B cell (primary cell): ENCODE results near the gene PDCD2L. TPM values are rescaled to one million over a fixed set of nuclear protein-coding genes. Genes with fewer than 3 reads are reported as not detected.
A peak's percentile ranks its signal among the peaks of the same experiment; 100 is the strongest.

Experiments used
- ATAC-seq: fragments of 200-7000 bp; cut with Tn5 transposase; one replicate; pipeline ENCODE4 v1.10.0; 2021; ENCODE audit warnings: low read depth, mild to moderate bottlenecking, moderate number of reproducible peaks, moderate library complexity
- CTCF ChIA-PET: fragments of 350-600 bp; sonication (Branson Sonifier 250); formaldehyde crosslinking; loops from one replicate; lab custom pipeline; 2021; ENCODE audit warnings: antibody characterized with exemption, inconsistent platforms; lab: Charles Lee
- POLR2A ChIA-PET: fragments of 350-600 bp; sonication (Branson Sonifier 250); formaldehyde crosslinking; loops from one replicate; lab custom pipeline; 2021; ENCODE audit warnings: antibody characterized with exemption; lab: Charles Lee
- DNase-seq: peaks from one replicate; pipeline ENCODE4 v3.0.0; 2013
- H2AFZ ChIP-seq: 2 replicates; pipeline ENCODE4 v1.6.1; 2012; ENCODE audit warnings: mild to moderate bottlenecking, low read depth, low read length; ENCODE audit not compliant: insufficient read depth, poor library complexity, severe bottlenecking
- H3K27ac ChIP-seq, 2 donors: 1 replicate in 1 of 2; 2 replicates in 1 of 2; pipeline ENCODE4 v1.5.1; 2012 to 2013; ENCODE audit warnings: low read length in 2 of 2, mild to moderate bottlenecking in 2 of 2, moderate library complexity in 1 of 2
- H3K27me3 ChIP-seq, 4 experiments: fragments of 200-600 bp in 1 of 4; sonication (generic) in 1 of 4; replicated peaks in 1 of 4; 1 replicate in 2 of 4; 2 replicates in 2 of 4; pipeline versions ENCODE4 v1.6.1 to v1.7.0; 2013 to 2016; ENCODE audit warnings: low read length in 3 of 4, mild to moderate bottlenecking in 2 of 4, mixed read lengths in 1 of 4, moderate library complexity in 1 of 4; ENCODE audit not compliant: insufficient read depth in 4 of 4, control insufficient read depth in 3 of 4; ENCODE audit errors: control extremely low read depth in 1 of 4
- H3K36me3 ChIP-seq, 2 experiments: replicated peaks in 1 of 2; 1 replicate in 1 of 2; 2 replicates in 1 of 2; pipeline versions ENCODE4 v1.6.1 to v1.7.1; 2013; ENCODE audit warnings: low read length in 1 of 2; ENCODE audit not compliant: insufficient read depth in 2 of 2, control insufficient read depth in 1 of 2; ENCODE audit errors: control extremely low read depth in 1 of 2, extremely low read depth in 1 of 2
- H3K4me1 ChIP-seq, 2 donors: fragments of 200-600 bp in 1 of 2; sonication (generic) in 1 of 2; 1 replicate in 1 of 2; 2 replicates in 1 of 2; pipeline versions ENCODE4 v1.5.1 to v1.6.1; 2013 to 2017; ENCODE audit warnings: low read length in 2 of 2; ENCODE audit not compliant: control insufficient read depth in 2 of 2, insufficient read depth in 2 of 2
- H3K4me2 ChIP-seq: replicated peaks from 2 replicates; pipeline ENCODE3; 2012; ENCODE audit warnings: mild to moderate bottlenecking, low read depth, low read length; ENCODE audit not compliant: poor library complexity, severe bottlenecking
- H3K4me3 ChIP-seq, 5 experiments: fragments of 200-600 bp in 1 of 5; sonication (generic) in 1 of 5; 1 replicate in 3 of 5; 2 replicates in 2 of 5; pipeline versions ENCODE4 v1.5.1 to v1.7.0; 2011 to 2016; ENCODE audit warnings: low read length in 4 of 5, mild to moderate bottlenecking in 4 of 5, low read depth in 2 of 5, control low read depth in 1 of 5, moderate library complexity in 1 of 5; ENCODE audit not compliant: insufficient read depth in 1 of 5; ENCODE audit errors: control extremely low read depth in 1 of 5, extremely low read depth in 1 of 5
- H3K79me2 ChIP-seq: fragments of 200-600 bp; sonication (generic); one replicate; pipeline ENCODE4 v1.6.0; 2016; ENCODE audit warnings: low read length; ENCODE audit not compliant: control insufficient read depth, insufficient read depth
- H3K9ac ChIP-seq: fragments of 200-600 bp; sonication (generic); 2 replicates; pipeline ENCODE4 v1.6.1; 2017; ENCODE audit warnings: mild to moderate bottlenecking, low read length, moderate library complexity
- H3K9me3 ChIP-seq, 3 donors: one replicate each; pipeline versions ENCODE4 v1.6.1 to v1.7.1; 2013; ENCODE audit warnings: low read length in 2 of 3; ENCODE audit not compliant: control insufficient read depth in 2 of 3, insufficient read depth in 1 of 3; ENCODE audit errors: control extremely low read depth in 1 of 3
- H4K20me1 ChIP-seq: 2 replicates; pipeline ENCODE4 v1.6.0; 2012; ENCODE audit warnings: mild to moderate bottlenecking, low read length; ENCODE audit not compliant: insufficient read depth, control insufficient read depth, poor library complexity, severe bottlenecking
- H3K27ac Mint-ChIP-seq: one replicate; pipeline ENCODE4 v1.8.0; 2021; ENCODE audit warnings: mixed read lengths
- H3K27me3 Mint-ChIP-seq: one replicate; pipeline ENCODE4 v1.8.0; 2021; ENCODE audit warnings: mixed read lengths
- H3K4me1 Mint-ChIP-seq: one replicate; pipeline ENCODE4 v1.8.0; 2021; ENCODE audit warnings: mixed read lengths
- H3K4me3 Mint-ChIP-seq: one replicate; pipeline ENCODE4 v1.8.0; 2021; ENCODE audit warnings: mixed read lengths
- H3K9me3 Mint-ChIP-seq: one replicate; pipeline ENCODE4 v1.8.0; 2022; ENCODE audit warnings: mixed read lengths; ENCODE audit not compliant: insufficient read depth
- CTCF ChIP-seq: fragments of 200-600 bp; IDR thresholded peaks from one replicate; pipeline ENCODE4 v1.8.0; 2022; ENCODE audit warnings: antibody characterized with exemption, mild to moderate bottlenecking
- EZH2 ChIP-seq: IDR thresholded peaks from 2 replicates; pipeline ENCODE4 v1.6.1; 2012; ENCODE audit warnings: borderline replicate concordance, low read depth, mild to moderate bottlenecking, moderate library complexity, low read length; ENCODE audit not compliant: insufficient read depth, poor library complexity, severe bottlenecking
- WGBS: methylation state at CpG from one replicate; pipeline ENCODE4 v1.1.5; 2013; ENCODE audit warnings: missing lambda C conversion rate; ENCODE audit not compliant: insufficient coverage; 5-methylcytosine and 5-hydroxymethylcytosine counted together
- intact Hi-C: fragments of 100-400 bp; cut with micrococcal nuclease; formaldehyde crosslinking; loops from one replicate; pipeline ENCODE4 v1.10.0; 2022
- polyA plus RNA-seq: library from polyadenylated mRNA; depleted of rRNA; stranded (reverse); fragments of >200 nt; gene quantifications from 2 replicates; pipeline ENCODE4 v1.2.3, GENCODE V29; 2012
- total RNA-seq, 2 donors: library from RNA; stranded (reverse); fragments of 120-200 nt in 1 of 2; gene quantifications; 1 replicate in 1 of 2; 2 replicates in 1 of 2; pipeline versions ENCODE4 v1.2.3 to v1.2.4, GENCODE V29; 2013 to 2022

The PDCD2L gene
- total and polyA plus RNA-seq, 2 donors (not counting 1 experiment from before 2014, with no cell fraction given): 11.3 to 16.7 TPM

- Histone ChIP-seq H3K36me3 (peaks cover 2 to 18% of the 10 kb centered on the region in 2 experiments), H3K9me3 (no peaks in the 10 kb centered on the region), H3K4me1 (peaks cover 0 to 18% of the 10 kb centered on the region in 2 donors), H3K27me3 (no peaks in the 10 kb centered on the region), H4K20me1 (no peaks in the 10 kb centered on the region), H2AFZ (no peak overlapping the region), H3K9ac (no peak overlapping the region), H3K4me3 (no peak overlapping the region), H3K4me2 (no peak overlapping the region), H3K27ac (peak overlapping the region; percentile 8 to 55), H3K79me2 (peaks cover 22% of the 10 kb centered on the region)
- H3K27me3 Mint-ChIP-seq: no peaks in the 10 kb centered on the region
- ChIA-PET POLR2A (no interaction called here), CTCF (no interaction called here)
- intact Hi-C loops: no loop called here
- ATAC-seq (no peak), DNase-seq (no peak)
- peaks cover 19% of the 10 kb centered on the region for H3K4me1 Mint-ChIP-seq
- H3K4me3 Mint-ChIP-seq: no peak overlapping the region
- TF ChIP-seq CTCF: no peak
- TF ChIP-seq EZH2: no peak
- peak overlapping the region; percentile 70 for H3K27ac Mint-ChIP-seq
- 84% methylated on average over 5 of the region's 10 CpGs for WGBS
- H3K9me3 Mint-ChIP-seq: no peaks in the 10 kb centered on the region
Measured at GRCh38 chr19:34409189-34410164, 5.3 kb downstream of the PDCD2L start.

- Mint-ChIP-seq H3K9me3 (no peaks in the 10 kb centered on the region), H3K4me3 (no peak overlapping the region), H3K27ac (no peak overlapping the region), H3K27me3 (no peaks in the 10 kb centered on the region), H3K4me1 (peaks cover 14% of the 10 kb centered on the region)
- Histone ChIP-seq H3K4me2 (no peak overlapping the region), H3K79me2 (peaks cover 7% of the 10 kb centered on the region), H2AFZ (no peak overlapping the region), H3K27me3 (no peaks in the 10 kb centered on the region), H3K4me1 (peaks cover 0 to 12% of the 10 kb centered on the region in 2 donors), H3K27ac (no peak overlapping the region), H3K36me3 (peaks cover 2 to 33% of the 10 kb centered on the region in 2 experiments), H3K9ac (no peak overlapping the region), H3K4me3 (no peak overlapping the region), H3K9me3 (no peaks in the 10 kb centered on the region), H4K20me1 (no peaks in the 10 kb centered on the region)
- CTCF ChIA-PET: interaction anchor here (0.8 kb wide), 2 partner anchors 12 to 16 kb away, joined by 3 to 4 read pairs; no protein-coding TSS in a partner anchor
- TF ChIP-seq EZH2 (no peak), CTCF (no peak)
- WGBS: 98% methylated on average over 12 of the region's 13 CpGs
- intact Hi-C loops: no loop called here
- DNase-seq (no peak), ATAC-seq (no peak)
- POLR2A ChIA-PET: no interaction called here
Measured at GRCh38 chr19:34411216-34411615, 7.0 kb downstream of the PDCD2L start.
